H7 (cell line): Measurements from ENCODE around the gene PRKG1. TPM values are rescaled to one million over a fixed set of nuclear protein-coding genes. Genes with fewer than 3 reads are reported as not detected.
"Not testable (repeated sequence)": the region's sequence is repeated elsewhere in the genome, so short reads cannot be mapped to it uniquely, and the experiment has no call there.

Source experiments
- DNase-seq: peaks from one replicate; pipeline ENCODE4 v3.0.0; 2012
- H3K27me3 ChIP-seq: 2 replicates; pipeline ENCODE4 v1.6.0; 2011; ENCODE audit warnings: mild to moderate bottlenecking, low read length; ENCODE audit not compliant: control insufficient read depth, insufficient read depth
- H3K36me3 ChIP-seq: replicated peaks from 2 replicates; pipeline ENCODE4 v1.5.1; 2011; ENCODE audit warnings: low read length; ENCODE audit not compliant: control insufficient read depth, insufficient read depth
- H3K4me3 ChIP-seq: 2 replicates; pipeline ENCODE4 v1.5.1; 2011; ENCODE audit warnings: low read depth, mild to moderate bottlenecking, control low read depth, low read length, moderate library complexity; ENCODE audit not compliant: insufficient read depth
- total RNA-seq: library from RNA; depleted of rRNA; stranded (reverse); fragments of >200 nt; shearing (Covaris generic); gene quantifications from 2 replicates; pipeline ENCODE4 v1.2.3, GENCODE V29; 2014

The PRKG1 gene
- total RNA-seq, 1 experiment from 2014 or later, result 7.3 TPM

GRCh38 chr10:52031771-52032170 lies 957.5 kb downstream of the PRKG1 start:
- no peak for DNase-seq
- Histone ChIP-seq H3K36me3 (peaks cover 12% of the 10 kb centered on the region), H3K27me3 (no peaks in the 10 kb centered on the region), H3K4me3 (no peak overlapping the region)

- H3K4me3 ChIP-seq, result peak overlapping the region; percentile 3; the same call in 1 of the 2 replicates
Observed at GRCh38 chr10:52032681-52033629, 958.7 kb downstream of the PRKG1 start.

GRCh38 chr10:52039002-52039793 lies 964.9 kb downstream of the PRKG1 start:
- not testable (repeated sequence) for H3K27me3 ChIP-seq, H3K36me3 ChIP-seq, DNase-seq
- peak overlapping the region; percentile 63 for H3K4me3 ChIP-seq

More at GRCh38 chr10:52032681-52033629, 958.7 kb downstream of the PRKG1 start:
- Histone ChIP-seq H3K36me3 (peaks cover 13% of the 10 kb centered on the region), H3K27me3 (no peaks in the 10 kb centered on the region)
- no peak for DNase-seq

GRCh38 chr10:52040486-52040885 lies 966.2 kb downstream of the PRKG1 start:
- no peaks in the 10 kb centered on the region for H3K27me3 ChIP-seq
- no peak overlapping the region for H3K4me3 ChIP-seq
- H3K36me3 ChIP-seq, result peaks cover 2% of the 10 kb centered on the region
- no peak for DNase-seq

GRCh38 chr10:52043811-52044210 lies 969.5 kb downstream of the PRKG1 start:
- no peaks in the 10 kb centered on the region for H3K36me3 ChIP-seq
- DNase-seq, result no peak
- H3K27me3 ChIP-seq, result no peaks in the 10 kb centered on the region
- no peak overlapping the region for H3K4me3 ChIP-seq

GRCh38 chr10:52048051-52048450 lies 973.8 kb downstream of the PRKG1 start:
- Histone ChIP-seq H3K4me3 (no peak overlapping the region), H3K36me3 (no peaks in the 10 kb centered on the region), H3K27me3 (no peaks in the 10 kb centered on the region)
- DNase-seq, result no peak

GRCh38 chr10:52050429-52051047 lies 976.3 kb downstream of the PRKG1 start:
- no peak overlapping the region for H3K4me3 ChIP-seq
- DNase-seq, result no peak
- H3K36me3 ChIP-seq, result no peaks in the 10 kb centered on the region
- H3K27me3 ChIP-seq, result no peaks in the 10 kb centered on the region

GRCh38 chr10:52053497-52053896 lies 979.2 kb downstream of the PRKG1 start:
- H3K4me3 ChIP-seq, result no peak overlapping the region
- H3K27me3 ChIP-seq, result no peaks in the 10 kb centered on the region
- DNase-seq, result no peak
- H3K36me3 ChIP-seq, result no peaks in the 10 kb centered on the region

GRCh38 chr10:52056291-52056690 lies 982.0 kb downstream of the PRKG1 start:
- Histone ChIP-seq H3K36me3 (no peaks in the 10 kb centered on the region), H3K4me3 (no peak overlapping the region), H3K27me3 (no peaks in the 10 kb centered on the region)
- no peak for DNase-seq

GRCh38 chr10:52059089-52059488 lies 984.8 kb downstream of the PRKG1 start:
- Histone ChIP-seq H3K27me3 (no peaks in the 10 kb centered on the region), H3K4me3 (no peak overlapping the region), H3K36me3 (no peaks in the 10 kb centered on the region)
- no peak for DNase-seq

- DNase-seq, result no peak
- Histone ChIP-seq H3K27me3 (no peaks in the 10 kb centered on the region), H3K4me3 (no peak overlapping the region), H3K36me3 (no peaks in the 10 kb centered on the region; the same call in 1 of the 2 replicates)
Observed at GRCh38 chr10:52063159-52063558, 988.9 kb downstream of the PRKG1 start.

- Histone ChIP-seq H3K27me3 (no peaks in the 10 kb centered on the region), H3K4me3 (no peak overlapping the region), H3K36me3 (no peaks in the 10 kb centered on the region; the same call in 1 of the 2 replicates)
- DNase-seq, result no peak
Observed at GRCh38 chr10:52064084-52064845, 990.0 kb downstream of the PRKG1 start.

GRCh38 chr10:52066383-52066782 lies 992.1 kb downstream of the PRKG1 start:
- H3K4me3 ChIP-seq, result no peak overlapping the region
- no peaks in the 10 kb centered on the region for H3K27me3 ChIP-seq
- H3K36me3 ChIP-seq, result no peaks in the 10 kb centered on the region; the same call in 1 of the 2 replicates
- peak; percentile 73 for DNase-seq

GRCh38 chr10:52068485-52068884 lies 994.2 kb downstream of the PRKG1 start:
- Histone ChIP-seq H3K36me3 (no peaks in the 10 kb centered on the region; the same call in 1 of the 2 replicates), H3K4me3 (no peak overlapping the region), H3K27me3 (no peaks in the 10 kb centered on the region)
- no peak for DNase-seq
